HK-2 (cell line): ENCODE data around the gene KIFAP3.
"Not testable (repeated sequence)": the region's sequence is repeated elsewhere in the genome, so short reads cannot be mapped to it uniquely, and the experiment has no call there.

Source experiments
- DNase-seq: peaks from one replicate; pipeline ENCODE4 v3.0.0-alpha.2; 2018; ENCODE audit not compliant: unreplicated experiment

KIFAP3 gene

DNA sequence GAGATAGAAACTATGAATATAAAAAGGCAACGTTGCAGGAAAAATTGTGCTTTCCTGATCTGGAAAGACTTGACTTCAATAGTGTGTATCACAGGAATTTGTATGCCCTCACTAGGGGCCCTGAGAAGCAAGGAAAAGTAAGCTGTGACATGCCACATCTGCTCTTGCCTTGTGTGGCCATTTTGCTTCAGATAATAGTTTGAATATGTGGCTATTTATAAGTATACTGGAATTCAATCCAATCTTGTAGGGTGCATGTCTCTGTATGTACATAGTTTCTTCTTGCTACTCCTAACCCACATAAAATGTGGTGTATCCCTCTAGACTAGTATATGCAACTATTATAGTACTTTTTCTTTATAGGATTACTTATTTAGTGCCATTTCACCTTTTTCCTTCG lies 149.7 kb downstream of the KIFAP3 start:
- DNase-seq = no peak

DNA sequence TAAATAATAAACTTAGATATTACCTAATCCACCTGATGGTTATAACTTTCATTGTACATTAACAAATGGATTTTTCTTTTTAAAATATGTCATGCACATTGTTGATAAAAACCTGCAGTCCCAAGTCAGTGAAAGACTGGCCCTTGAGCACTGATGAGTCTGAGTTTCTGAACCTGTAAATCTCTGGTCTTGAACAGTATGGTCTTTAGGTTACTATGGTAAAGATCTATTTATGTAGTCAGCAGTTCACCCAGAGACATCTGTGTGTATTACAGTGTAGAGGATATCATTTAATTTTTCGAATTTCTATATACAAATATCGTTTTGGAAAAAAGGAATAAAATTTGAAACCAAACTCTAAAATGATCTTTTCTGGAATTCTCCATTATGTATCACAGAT lies 150.4 kb downstream of the KIFAP3 start:
- DNase-seq = no peak

DNA sequence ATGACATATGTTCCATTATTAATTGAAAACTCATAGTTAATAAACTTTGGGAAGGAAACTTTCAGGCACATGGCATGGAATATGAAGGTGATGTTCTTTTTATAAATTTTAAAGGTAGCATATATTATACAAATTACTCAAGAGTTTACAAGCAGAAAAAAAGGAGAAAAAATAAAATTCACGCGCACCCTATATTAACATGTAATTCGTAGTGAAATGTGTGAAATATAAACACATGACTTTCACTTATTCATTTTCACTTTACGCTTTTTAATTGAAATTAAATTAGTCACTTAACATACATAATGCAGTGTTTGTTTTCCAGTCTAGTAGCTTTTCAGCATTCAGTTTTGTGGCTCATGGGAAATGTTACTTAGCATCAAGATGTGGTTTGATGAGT lies 153.4 kb downstream of the KIFAP3 start:
- DNase-seq = no peak

DNA sequence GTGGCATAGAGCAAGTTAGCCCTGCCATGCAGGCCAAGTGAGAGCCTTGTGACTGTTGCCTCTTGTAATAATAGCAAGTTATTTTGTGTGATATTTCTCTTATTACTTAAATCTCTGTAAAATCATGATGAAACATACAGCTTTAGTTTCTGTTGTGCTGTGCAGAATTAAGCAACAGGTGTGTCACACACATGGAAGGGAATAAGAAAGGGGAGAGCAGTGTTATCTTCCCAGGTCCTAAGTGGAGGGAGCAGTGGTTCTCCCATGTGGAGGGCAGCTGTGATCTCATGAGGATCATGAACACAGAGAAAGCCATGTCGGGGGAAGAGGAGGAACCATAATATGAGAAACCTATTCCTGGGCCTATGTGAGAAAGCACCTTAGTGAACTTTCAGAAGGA lies 155.6 kb downstream of the KIFAP3 start:
- no peak for DNase-seq

DNA sequence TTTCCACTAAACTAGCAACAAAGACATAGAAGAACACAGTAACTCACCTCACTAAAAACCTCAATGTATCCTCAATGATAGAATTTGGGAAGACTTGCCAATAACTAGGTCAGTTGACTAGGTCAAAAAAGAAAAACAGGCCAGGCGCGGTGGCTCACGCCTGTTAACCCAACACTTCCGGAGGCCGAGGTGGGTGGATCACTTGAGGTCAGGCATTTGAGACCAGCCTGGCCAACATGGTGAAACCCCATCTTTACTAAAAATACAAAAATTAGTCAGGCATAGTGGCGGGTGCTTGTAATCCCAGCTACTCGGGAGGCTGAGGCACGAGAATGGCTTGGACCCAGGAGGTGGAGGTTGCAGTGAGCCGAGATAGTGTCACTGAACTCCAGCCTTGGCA lies 156.3 kb downstream of the KIFAP3 start:
- DNase-seq = not testable (repeated sequence)

DNA sequence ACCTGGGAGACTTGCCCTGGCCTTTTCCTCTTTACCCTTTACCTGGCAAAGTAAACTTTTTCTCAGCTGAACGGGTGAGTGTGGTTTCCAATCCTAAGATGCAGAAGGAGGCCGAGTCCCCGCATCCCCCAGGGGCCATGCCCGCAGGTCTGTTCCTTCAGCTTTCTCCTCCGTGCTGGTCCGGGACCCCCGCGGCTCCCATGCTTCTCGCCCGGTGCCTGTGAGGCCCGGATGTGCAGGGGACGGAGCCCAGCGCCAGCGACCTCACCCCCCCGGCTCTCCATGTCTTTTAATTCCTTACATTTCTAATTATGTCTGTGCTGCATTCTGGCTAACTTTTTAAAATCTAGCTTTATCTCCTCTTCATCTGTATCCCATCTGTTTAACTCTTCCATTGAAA lies 159.3 kb downstream of the KIFAP3 start:
- no peak for DNase-seq

DNA sequence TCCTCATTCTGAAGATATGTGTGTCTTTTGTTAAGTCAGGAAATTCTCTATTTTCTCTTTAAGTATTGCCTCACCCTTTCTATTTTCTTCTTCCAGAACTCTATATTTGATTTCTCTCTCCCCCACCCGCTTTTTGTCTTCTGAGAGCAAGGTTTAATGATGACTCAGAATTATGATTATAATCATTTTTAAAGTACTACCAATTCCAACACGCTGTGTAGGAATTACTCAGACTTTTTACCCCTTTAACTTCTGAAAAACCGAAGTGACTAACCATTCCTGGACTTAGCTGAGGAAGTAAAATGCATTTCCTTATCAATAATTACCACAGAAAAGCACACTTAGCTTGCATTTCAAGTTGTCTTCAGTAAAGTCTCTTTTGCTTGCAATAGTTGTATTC lies 160.0 kb downstream of the KIFAP3 start:
- no peak for DNase-seq

DNA sequence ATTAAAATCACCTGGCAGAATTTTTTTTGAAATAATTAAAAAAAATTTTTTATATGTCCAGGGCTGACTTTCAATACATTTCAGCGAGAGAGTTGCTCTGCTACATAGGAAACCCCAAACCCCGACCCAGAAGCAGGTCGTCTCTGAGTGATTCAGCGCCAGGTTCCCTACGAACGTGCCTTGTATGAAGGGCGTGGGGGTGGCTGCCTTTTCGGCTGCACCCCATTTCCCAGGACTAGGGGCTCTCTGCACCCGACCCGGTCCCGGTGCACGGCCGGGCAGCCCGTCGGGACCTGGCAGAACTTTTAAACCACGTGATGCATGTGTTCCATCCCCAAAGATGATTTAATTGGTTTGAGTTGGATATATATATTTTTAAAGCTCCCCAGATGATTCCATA lies 165.0 kb downstream of the KIFAP3 start:
- DNase-seq = no peak

DNA sequence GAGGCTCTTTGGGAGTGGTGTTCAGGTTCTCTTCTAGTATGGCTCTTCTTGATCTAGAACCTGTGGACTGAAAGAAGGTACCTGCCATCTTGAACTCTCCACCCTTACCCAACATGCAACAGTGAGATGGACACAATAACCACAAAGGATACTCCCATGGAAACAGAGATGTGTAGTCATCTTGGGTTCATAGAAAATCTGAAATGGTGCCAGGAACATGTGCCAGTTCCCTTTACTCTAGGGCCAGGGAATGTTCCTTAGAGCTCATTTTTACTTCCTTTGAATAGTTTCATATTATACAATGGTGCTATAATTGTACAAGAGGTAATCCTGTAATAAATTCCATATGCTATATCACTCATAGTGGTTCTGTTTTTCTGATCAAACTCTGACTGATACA lies 167.6 kb downstream of the KIFAP3 start:
- DNase-seq = no peak

DNA sequence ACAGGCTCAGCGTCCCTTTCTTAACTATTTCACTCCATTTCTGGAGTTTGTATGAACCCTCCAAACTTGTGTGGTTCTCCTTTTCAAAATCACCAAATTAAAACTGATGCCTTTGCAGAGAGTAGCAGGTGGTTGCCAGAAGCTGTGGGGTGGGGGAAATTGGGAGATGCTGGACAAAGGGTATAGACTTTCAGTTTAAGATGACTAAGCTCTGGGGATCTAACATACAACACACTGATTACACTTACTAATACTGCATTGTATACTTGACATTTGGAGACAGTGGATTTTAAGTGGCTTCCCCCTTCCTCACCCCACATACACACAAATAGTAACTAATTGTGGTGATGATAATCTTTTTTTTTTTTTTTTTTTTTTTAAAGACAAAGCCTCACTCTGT lies 169.7 kb downstream of the KIFAP3 start:
- no peak for DNase-seq

DNA sequence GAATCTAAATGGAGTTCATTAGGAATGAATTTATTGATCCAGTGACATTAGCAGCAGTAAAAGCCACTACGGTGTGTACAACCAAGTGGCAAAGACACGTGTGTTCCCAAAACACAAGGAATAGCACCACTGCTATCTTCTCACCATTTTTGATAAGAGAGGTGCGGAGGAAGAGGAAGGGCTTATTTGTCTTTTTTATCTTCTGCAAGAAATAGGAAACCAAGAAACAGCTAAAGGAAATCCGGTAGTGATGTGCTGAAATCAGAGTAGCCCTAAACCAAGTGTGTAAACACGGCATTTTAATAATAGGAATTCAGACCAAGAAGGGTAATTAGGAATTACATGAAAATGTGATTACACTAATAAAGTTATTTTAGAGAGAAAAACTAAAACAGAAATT lies 171.7 kb downstream of the KIFAP3 start:
- DNase-seq = no peak

DNA sequence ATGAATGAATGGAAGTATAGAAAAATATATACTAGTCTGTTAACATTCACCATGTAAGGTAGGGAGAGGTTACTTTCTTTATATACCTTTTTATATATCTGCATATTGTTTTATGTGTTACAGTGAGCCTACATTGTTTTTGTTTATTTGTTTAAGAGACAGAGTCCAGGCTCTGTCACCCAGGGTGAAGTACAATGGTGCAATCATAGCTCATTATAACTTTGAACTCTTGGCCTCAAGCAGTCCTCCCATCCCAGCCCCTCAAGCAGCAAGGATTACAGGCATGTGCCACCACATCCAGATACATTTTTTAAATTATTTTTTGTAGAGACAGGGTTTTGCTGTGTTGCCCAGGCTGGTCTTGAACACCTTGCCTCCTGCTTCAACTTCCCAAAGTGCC lies 173.4 kb downstream of the KIFAP3 start:
- DNase-seq = no peak

DNA sequence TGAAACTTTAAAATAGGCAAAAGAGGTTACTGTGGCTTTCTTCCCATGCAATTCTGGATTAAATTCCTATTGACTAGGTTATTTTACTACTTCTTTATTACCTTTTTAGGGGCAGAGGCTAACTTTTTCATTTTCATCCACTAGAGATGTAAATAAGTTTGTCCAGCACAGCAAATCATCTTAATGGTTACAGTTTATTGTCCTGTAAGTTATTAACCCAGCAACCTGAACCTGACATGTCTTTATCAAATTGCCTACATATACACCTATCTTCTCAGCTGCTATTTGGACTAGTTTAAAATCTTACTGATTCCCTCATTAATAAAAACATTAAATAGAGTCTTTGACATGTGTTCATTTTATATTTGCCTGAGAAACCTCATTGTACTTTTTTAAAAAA lies 173.9 kb downstream of the KIFAP3 start:
- DNase-seq = no peak

DNA sequence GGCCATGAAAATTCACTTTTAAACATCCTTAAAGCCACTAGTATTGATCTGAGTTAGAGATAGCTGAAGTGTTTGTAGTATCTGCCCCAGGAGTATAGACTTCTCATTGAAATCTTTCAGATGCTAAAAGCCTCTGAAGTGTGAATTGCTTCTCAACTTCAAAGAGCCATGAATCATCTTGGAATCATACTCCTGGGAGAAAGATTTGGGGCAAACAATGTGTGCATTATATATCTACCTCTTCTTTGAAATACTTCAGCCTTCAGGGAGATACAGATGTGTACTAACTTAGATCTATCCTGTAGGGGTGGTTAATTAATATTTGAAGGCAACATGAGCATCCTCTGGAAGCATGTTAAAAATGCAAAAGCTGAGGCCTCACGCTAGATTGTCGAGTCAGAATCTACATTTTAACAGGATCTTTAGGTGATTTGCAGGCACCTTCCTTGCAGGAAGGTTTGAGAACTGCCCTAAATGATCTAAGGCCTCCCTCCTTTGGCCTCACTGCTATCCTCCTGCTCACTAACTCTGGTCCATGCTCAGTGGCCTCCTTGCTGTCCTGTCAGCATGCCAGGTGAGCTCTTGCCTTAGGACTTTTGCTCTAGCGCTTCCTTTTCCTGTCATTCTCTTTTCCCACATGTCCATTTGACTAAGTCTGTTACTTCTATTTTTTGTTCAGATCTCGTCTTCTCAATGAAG lies 174.8 kb downstream of the KIFAP3 start:
- no peak for DNase-seq

DNA sequence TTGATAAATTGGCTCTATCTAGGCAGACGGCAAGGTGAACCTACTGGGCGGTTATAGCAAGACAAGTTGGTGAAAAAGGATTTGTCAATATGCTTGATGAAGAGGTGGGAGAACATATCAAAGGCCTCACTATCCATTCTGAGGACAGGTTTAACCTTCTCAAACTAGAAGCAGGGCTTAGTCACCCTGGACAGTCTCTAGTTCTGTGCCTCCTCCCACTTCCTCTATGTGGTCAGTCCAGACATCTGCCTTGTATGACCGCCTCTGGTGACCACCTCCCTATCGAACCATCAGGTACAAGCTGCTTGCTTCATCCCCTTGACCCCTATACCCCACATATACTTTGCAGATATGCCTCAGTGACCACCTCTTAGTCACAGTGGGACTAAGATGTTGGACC lies 178.5 kb downstream of the KIFAP3 start:
- no peak for DNase-seq

DNA sequence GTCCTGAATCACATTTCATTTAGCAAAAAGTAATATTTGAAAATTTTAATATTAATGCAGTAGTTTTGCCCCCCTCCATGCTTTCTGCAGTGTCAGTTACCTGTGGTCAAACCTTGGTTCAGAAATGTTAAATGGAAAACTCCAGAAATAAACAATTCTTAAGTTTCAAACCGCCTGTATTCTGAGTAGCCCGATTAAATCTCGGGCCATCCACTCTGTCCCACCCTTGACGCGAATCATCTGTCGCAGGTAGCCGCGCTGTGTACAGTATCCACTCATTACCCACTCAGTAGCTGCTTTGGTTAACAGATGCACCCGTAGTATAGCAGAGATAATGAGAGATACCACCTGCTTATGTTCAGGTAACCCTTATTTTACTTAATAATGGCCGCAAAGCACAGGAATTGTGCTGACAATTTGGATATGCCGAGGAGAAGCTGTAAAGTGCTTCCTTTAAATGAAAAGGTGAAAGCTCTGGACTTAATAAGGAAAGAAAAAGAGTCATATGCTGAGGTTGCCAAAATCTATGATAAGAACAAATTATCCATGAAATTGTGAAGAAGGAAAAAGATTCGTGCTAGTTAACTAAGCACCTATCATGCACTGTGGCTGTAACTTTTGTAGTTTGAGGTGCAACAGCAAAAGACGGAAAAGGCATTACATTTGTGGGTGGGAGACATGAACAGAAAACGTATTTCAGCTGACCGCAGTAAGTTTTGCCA lies 179.9 kb downstream of the KIFAP3 start:
- DNase-seq = no peak

DNA sequence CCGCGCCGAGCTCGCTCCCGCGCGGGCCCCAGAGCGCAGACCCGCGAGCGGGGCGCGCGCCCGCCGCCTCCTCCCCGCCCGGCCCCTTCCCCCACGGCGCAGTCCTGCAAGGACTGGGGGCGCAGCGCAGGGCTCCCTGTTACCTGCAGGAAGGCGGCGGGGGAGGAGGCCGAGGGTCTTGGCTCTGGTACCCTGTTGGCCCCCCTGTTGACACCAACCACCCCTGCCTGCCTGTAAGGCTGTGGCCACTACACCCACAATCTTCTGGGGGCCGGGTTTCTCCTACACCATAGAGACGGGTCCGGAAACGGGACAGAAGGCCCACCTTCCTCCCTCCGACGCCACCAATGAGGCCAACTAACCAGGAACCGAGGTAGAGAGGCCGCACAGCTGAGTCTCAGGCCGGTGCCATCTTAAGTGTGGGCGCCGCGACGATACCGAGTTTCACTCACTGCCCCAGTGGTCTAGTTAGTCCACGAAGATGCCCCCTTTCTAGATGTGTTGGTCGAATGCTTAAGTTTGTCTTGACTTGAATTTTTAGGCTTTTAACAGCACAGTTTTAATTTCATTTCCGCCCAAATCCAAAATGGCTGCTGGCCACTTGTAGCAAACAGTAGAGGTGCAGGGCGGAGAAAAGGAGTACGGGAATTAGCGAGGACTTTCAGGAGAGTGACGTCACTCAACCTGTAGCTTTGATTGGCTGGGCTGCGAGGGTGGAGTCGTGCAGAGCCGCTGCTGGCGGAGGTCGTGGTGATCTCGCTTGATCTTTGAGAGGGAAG lies 180.7 kb downstream of the KIFAP3 start, which contains the start of gene SCYL3:
Gene SCYL3, minus strand, starts transcription at position 252 of the 779 bp plus-strand sequence. CDS start 5,056 bp downstream, outside the sequence.
- peak; percentile 91 for DNase-seq

DNA sequence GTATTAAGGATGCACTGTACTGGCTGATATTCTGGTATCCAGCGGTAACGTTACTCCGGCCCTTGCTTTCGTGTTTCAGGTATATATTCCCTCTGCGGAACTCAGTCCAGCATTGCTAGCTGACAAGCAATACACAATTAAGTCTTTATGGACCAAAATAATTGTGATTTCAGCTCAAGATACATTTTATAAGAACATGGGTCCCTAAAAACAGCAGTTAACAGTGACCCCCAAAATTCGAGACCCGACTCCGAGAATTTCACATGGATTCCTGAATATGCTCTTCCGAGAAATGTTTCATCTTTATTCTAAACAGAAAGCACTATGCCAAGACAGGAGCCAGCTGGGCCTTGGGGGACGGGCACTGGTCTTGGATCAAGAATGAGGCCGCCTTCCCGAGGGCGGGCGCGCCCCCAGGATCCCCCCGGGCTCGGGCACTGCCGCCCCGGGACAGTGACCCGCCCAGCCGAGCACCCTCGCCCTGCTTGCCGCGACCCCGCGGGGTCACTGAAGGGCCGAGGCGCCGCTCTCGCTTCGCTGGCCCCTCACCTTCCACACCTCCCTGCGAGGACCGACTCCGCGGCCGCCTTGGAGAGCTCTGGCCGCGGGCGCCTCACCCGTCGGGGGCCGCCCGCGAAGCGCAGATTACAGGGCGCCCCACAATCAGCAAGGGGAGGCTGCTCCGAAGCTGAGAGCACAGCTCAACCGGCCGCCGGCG lies 181.4 kb downstream of the KIFAP3 start:
- DNase-seq = no peak

DNA sequence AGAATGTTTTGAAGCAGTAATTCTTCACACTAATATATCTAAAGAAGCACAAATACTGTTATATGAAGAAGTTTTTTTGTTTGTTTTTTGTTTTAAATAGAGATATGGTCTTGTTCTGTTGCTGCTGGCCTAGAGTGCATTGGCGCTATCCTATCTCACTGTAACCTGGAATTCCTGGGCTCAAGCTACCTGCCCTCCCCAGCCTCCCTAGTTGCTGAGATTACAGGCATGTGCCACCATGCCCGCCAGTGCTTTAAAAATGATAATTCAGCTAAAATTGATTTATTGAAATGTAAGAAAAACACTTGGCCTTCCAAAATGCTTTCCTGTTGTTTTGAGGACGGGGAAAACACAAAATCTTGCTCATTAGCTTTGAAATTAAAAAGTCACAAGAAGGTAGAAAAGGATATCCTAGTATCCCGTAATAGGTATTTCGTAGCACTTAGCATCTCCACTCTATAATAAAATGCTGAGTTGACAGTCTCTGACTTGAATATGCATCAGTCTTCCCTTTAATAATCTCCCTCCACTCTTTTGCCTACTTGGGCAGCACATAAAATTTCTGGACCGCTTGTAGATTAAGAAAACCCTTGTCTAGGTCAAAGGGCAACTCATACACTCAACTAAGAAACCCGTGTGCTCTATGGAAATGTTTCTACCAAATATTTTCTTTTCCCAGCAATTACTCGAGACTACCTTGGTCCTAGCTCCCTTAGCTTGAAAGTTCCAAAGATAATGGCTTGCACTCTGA lies 182.1 kb downstream of the KIFAP3 start:
- no peak for DNase-seq

DNA sequence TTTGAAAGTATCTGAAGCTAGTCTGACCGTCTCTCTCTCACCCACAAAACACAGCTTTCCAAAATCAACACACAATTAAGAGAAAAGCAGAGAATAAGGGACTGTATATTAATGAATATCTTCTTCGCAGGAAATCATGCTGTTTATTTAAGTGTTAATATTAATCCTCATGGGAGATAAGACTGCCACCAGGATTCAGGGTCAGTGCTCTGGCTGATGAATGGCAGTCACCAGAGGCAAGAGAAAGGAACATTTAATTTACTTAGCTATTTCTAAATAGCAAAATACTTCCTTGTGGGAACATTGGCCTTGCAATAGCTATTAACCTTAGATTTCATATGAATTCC lies 183.0 kb downstream of the KIFAP3 start:
- no peak for DNase-seq

DNA sequence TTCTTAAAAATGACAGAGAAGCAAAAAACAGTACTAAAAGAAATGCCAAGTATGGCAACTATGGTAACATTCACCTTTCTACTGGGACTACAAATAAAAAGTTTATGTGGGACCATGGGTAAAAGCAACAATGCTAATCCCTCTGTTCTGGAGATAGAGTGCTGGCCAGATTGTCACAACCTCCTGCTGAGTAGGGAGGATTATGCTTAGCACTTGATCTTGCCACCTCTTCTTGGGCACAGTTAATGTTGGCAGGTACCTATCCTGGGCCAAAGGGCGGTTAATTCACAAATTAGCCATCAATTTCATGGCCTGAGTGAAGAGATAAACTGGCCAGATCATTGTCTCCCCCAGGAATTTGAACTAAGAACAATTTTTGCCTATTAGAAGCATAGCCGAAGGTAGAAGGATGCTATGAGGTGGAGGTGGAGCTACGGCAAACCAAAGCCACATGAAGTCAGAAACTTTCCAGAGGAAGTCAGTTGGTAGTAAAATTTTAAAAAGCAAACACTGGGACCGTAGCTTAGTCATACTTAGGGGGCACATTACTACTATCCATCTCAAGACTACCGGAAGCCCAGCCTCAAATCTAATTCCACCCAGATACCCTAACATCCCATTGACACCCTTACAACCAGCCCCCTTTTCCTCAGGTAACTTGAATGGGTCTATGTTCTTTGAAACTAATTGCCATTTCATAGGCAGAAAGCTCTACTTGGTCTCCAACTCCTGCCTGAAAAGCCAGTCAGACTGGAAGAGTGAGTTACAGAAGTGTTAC lies 183.5 kb downstream of the KIFAP3 start:
- no peak for DNase-seq
